GM23248 (cell line): ENCODE data around the gene CST7. TPM values are rescaled to one million over a fixed set of nuclear protein-coding genes. Genes with fewer than 3 reads are reported as not detected.

Experiments used
- DNase-seq: peaks from one replicate; pipeline ENCODE4 v3.0.0-alpha.2; 2015
- H2AFZ ChIP-seq: fragments of 200-600 bp; sonication (generic); 2 replicates; pipeline ENCODE4 v1.6.1; 2016; ENCODE audit warnings: antibody characterized with exemption
- H3F3A ChIP-seq: fragments of 200-600 bp; sonication (generic); 2 replicates; pipeline ENCODE4 v1.6.1; 2016; ENCODE audit warnings: mild to moderate bottlenecking, antibody characterized with exemption, mixed run types; ENCODE audit not compliant: insufficient read depth
- H3K27ac ChIP-seq: fragments of 200-600 bp; sonication (generic); 2 replicates; pipeline ENCODE4 v1.5.1; 2016; ENCODE audit warnings: mild to moderate bottlenecking
- H3K27me3 ChIP-seq: fragments of 200-600 bp; sonication (generic); replicated peaks from 2 replicates; pipeline ENCODE4 v1.6.1; 2016; ENCODE audit warnings: mild to moderate bottlenecking; ENCODE audit not compliant: insufficient read depth
- H3K36me3 ChIP-seq: fragments of 200-600 bp; sonication (generic); 2 replicates; pipeline ENCODE4 v1.6.1; 2016; ENCODE audit warnings: low read depth, mild to moderate bottlenecking
- H3K4me1 ChIP-seq: fragments of 200-600 bp; sonication (generic); 2 replicates; pipeline ENCODE4 v1.6.1; 2016; ENCODE audit warnings: mild to moderate bottlenecking; ENCODE audit not compliant: insufficient read depth
- H3K4me2 ChIP-seq: fragments of 200-600 bp; sonication (generic); one replicate; pipeline ENCODE4 v1.6.1; 2016; ENCODE audit warnings: mild to moderate bottlenecking; ENCODE audit not compliant: unreplicated experiment
- H3K4me3 ChIP-seq: fragments of 200-600 bp; sonication (generic); 2 replicates; pipeline ENCODE4 v1.5.1; 2016; ENCODE audit warnings: mild to moderate bottlenecking
- H3K79me2 ChIP-seq: fragments of 200-600 bp; sonication (generic); 2 replicates; pipeline ENCODE4 v1.6.1; 2016; ENCODE audit warnings: mild to moderate bottlenecking; ENCODE audit not compliant: insufficient read depth
- H3K9ac ChIP-seq: fragments of 200-600 bp; sonication (generic); 2 replicates; pipeline ENCODE4 v1.6.1; 2016; ENCODE audit warnings: mild to moderate bottlenecking
- H3K9me2 ChIP-seq: fragments of 200-600 bp; sonication (generic); 2 replicates; pipeline ENCODE4 v1.6.1; 2016; ENCODE audit warnings: mixed run types, mild to moderate bottlenecking, moderate library complexity; ENCODE audit not compliant: insufficient read depth
- H3K9me3 ChIP-seq: fragments of 200-600 bp; sonication (generic); one replicate; pipeline ENCODE4 v1.6.1; 2017; ENCODE audit warnings: low read depth
- H4K20me1 ChIP-seq: fragments of 200-600 bp; sonication (generic); 2 replicates; pipeline ENCODE4 v1.6.0; 2016; ENCODE audit not compliant: insufficient read depth
- EZH2 ChIP-seq: fragments of 200-600 bp; sonication (generic); IDR thresholded peaks from 2 replicates; pipeline ENCODE4 v1.6.1; 2018; ENCODE audit warnings: antibody characterized with exemption, mild to moderate bottlenecking; ENCODE audit not compliant: insufficient read depth, poor library complexity, severe bottlenecking
- EZH2phosphoT487 ChIP-seq: fragments of 200-600 bp; sonication (generic); IDR thresholded peaks from 2 replicates; pipeline ENCODE4 v1.6.1; 2018; ENCODE audit warnings: antibody characterized with exemption, moderate library complexity, mild to moderate bottlenecking, low read depth; ENCODE audit not compliant: insufficient read depth
- WGBS, 2 experiments: methylation state at CpG; one replicate each; pipeline ENCODE4 v1.1.6; 2015 to 2017; ENCODE audit warnings: low lambda C conversion rate in 2 of 2, low coverage in 1 of 2; ENCODE audit errors: missing lambda C conversion rate in 2 of 2; 5-methylcytosine and 5-hydroxymethylcytosine counted together
- in situ Hi-C: fragments of 300-500 bp; cut with MboI; formaldehyde crosslinking; loops from 2 replicates; pipeline ENCODE4 v1.15.0; 2020
- polyA plus RNA-seq: library from polyadenylated mRNA; unstranded; fragments of >200 nt; fragmentation: Nextera tagmentation; extraction: Ambion mirVana; gene quantifications from 2 replicates; pipeline ENCODE4 v1.2.1, GENCODE V29; 2016
- total RNA-seq: library from RNA; depleted of rRNA; stranded (reverse); fragments of >200 nt; shearing (Covaris generic); gene quantifications from 2 replicates; pipeline ENCODE4 v1.2.3, GENCODE V29; 2014

CST7 gene
- total and polyA plus RNA-seq, 2 experiments from 2014 or later: not detected

GRCh38 chr20:24965065-24965919, 16.2 kb downstream of the CST7 start:
- Histone ChIP-seq H3K27me3 (no peaks in the 10 kb centered on the region), H3K4me3 (no peak overlapping the region), H4K20me1 (no peaks in the 10 kb centered on the region), H3K4me2 (no peak overlapping the region), H3K9me3 (no peaks in the 10 kb centered on the region), H3K79me2 (no peaks in the 10 kb centered on the region), H3K9ac (no peak overlapping the region), H3K9me2 (no peaks in the 10 kb centered on the region), H3F3A (no peaks in the 10 kb centered on the region), H2AFZ (no peak overlapping the region), H3K4me1 (no peaks in the 10 kb centered on the region), H3K27ac (no peak overlapping the region), H3K36me3 (no peaks in the 10 kb centered on the region)
- DNase-seq: no peak
- TF ChIP-seq EZH2phosphoT487: no peak
- no peak for TF ChIP-seq EZH2
- in situ Hi-C loops: no loop called here
- 83 to 88% methylated on average over 7 of the region's 7 CpGs for WGBS, 2 experiments

- no peak for DNase-seq
- TF ChIP-seq EZH2phosphoT487 (no peak), EZH2 (no peak)
- Histone ChIP-seq H3K79me2 (no peaks in the 10 kb centered on the region), H3K4me1 (no peaks in the 10 kb centered on the region), H3K9me2 (no peaks in the 10 kb centered on the region), H3K9me3 (no peaks in the 10 kb centered on the region), H3K27ac (no peak overlapping the region), H3K9ac (no peak overlapping the region), H4K20me1 (no peaks in the 10 kb centered on the region), H3F3A (no peaks in the 10 kb centered on the region), H2AFZ (no peak overlapping the region), H3K4me3 (no peak overlapping the region), H3K4me2 (no peak overlapping the region), H3K36me3 (no peaks in the 10 kb centered on the region), H3K27me3 (no peaks in the 10 kb centered on the region)
- WGBS, 2 experiments: 90% methylated on average over 15 of the region's 15 CpGs
- in situ Hi-C loops: no loop called here
Measured at GRCh38 chr20:24966317-24967012, 17.4 kb downstream of the CST7 start.

- Histone ChIP-seq H3K4me2 (no peak overlapping the region), H3K9me3 (no peaks in the 10 kb centered on the region), H3K27ac (no peak overlapping the region), H3K9me2 (no peaks in the 10 kb centered on the region), H3K4me3 (no peak overlapping the region), H3K79me2 (no peaks in the 10 kb centered on the region), H3F3A (no peaks in the 10 kb centered on the region), H4K20me1 (no peaks in the 10 kb centered on the region), H2AFZ (no peak overlapping the region), H3K9ac (no peak overlapping the region), H3K27me3 (no peaks in the 10 kb centered on the region), H3K36me3 (peaks cover 8% of the 10 kb centered on the region; the same call in 1 of the 2 replicates), H3K4me1 (no peaks in the 10 kb centered on the region)
- TF ChIP-seq EZH2 (no peak), EZH2phosphoT487 (no peak)
- WGBS, 2 experiments: 96 to 98% methylated on average over 5 of the region's 5 CpGs
- no peak for DNase-seq
- in situ Hi-C loops: no loop called here
Measured at GRCh38 chr20:24968278-24968800, 19.3 kb downstream of the CST7 start.

GRCh38 chr20:24969186-24970029, 20.3 kb downstream of the CST7 start:
- Histone ChIP-seq H3K79me2 (0 out of 2 replicates have a peak, but pooled peaks cover 6% of the 10 kb centered on the region), H3K36me3 (peaks cover 9% of the 10 kb centered on the region; the same call in 1 of the 2 replicates)
- in situ Hi-C loops: no loop called here

More at GRCh38 chr20:24969186-24970029, 20.3 kb downstream of the CST7 start:
- no peaks in the 10 kb centered on the region for H3K9me2 ChIP-seq
- H3K4me1 ChIP-seq: no peaks in the 10 kb centered on the region
- no peaks in the 10 kb centered on the region for H3F3A ChIP-seq
- 94 to 99% methylated on average over 19 of the region's 19 CpGs for WGBS, 2 experiments
- DNase-seq: no peak
- H3K9me3 ChIP-seq: no peaks in the 10 kb centered on the region
- no peak overlapping the region for H3K4me3 ChIP-seq
- H3K27ac ChIP-seq: no peak overlapping the region
- no peak for TF ChIP-seq EZH2phosphoT487
- TF ChIP-seq EZH2: no peak
- 0 out of 2 replicates have a peak, but pooled peaks cover 3% of the 10 kb centered on the region for H4K20me1 ChIP-seq
- H3K27me3 ChIP-seq: no peaks in the 10 kb centered on the region
- H3K4me2 ChIP-seq: no peak overlapping the region
- no peak overlapping the region for H2AFZ ChIP-seq
- no peak overlapping the region for H3K9ac ChIP-seq
